Natural killer cell (primary cell): ENCODE data around the gene STAG3. TPM values are rescaled to one million over a fixed set of nuclear protein-coding genes. Genes with fewer than 3 reads are reported as not detected.

Experiments used
- ATAC-seq, 3 donors: fragments of 150-1000 bp in 2 of 3; fragments of 200-7000 bp in 1 of 3; cut with Tn5 transposase; 1 replicate in 1 of 3; 2 replicates in 2 of 3; pipeline ENCODE4 v1.10.0; 2021; ENCODE audit warnings: mild to moderate bottlenecking in 2 of 3, moderate library complexity in 2 of 3
- DNase-seq, 2 donors: peaks; one replicate each; pipeline versions ENCODE4 v3.0.0 to v3.0.0-alpha.2; 2013 to 2021; ENCODE audit warnings: mixed read lengths in 1 of 2
- H3K27ac ChIP-seq: one replicate; pipeline ENCODE4 v1.5.1; 2013; ENCODE audit warnings: mild to moderate bottlenecking, low read length
- H3K27me3 ChIP-seq: one replicate; pipeline ENCODE4 v1.6.1; 2013; ENCODE audit warnings: low read length; ENCODE audit not compliant: control insufficient read depth, insufficient read depth
- H3K36me3 ChIP-seq: one replicate; pipeline ENCODE4 v1.6.1; 2013; ENCODE audit warnings: low read length; ENCODE audit not compliant: control insufficient read depth, insufficient read depth
- H3K4me1 ChIP-seq: one replicate; pipeline ENCODE4 v1.6.1; 2013; ENCODE audit warnings: low read length; ENCODE audit not compliant: control insufficient read depth, insufficient read depth
- H3K4me3 ChIP-seq: one replicate; pipeline ENCODE4 v1.5.1; 2013; ENCODE audit warnings: low read length
- H3K9me3 ChIP-seq: one replicate; pipeline ENCODE4 v1.6.1; 2013; ENCODE audit warnings: low read length; ENCODE audit not compliant: control insufficient read depth, insufficient read depth
- H3K27ac Mint-ChIP-seq, 2 donors: one replicate each; pipeline ENCODE4 v1.8.0; 2022; ENCODE audit warnings: mild to moderate bottlenecking in 2 of 2, mixed read lengths in 2 of 2, moderate library complexity in 1 of 2
- H3K27me3 Mint-ChIP-seq, 2 donors: one replicate each; pipeline ENCODE4 v1.8.0; 2022; ENCODE audit warnings: low read depth in 2 of 2, mixed read lengths in 2 of 2
- H3K36me3 Mint-ChIP-seq: one replicate; pipeline ENCODE4 v1.8.0; 2022; ENCODE audit warnings: mixed read lengths
- H3K4me1 Mint-ChIP-seq, 2 donors: one replicate each; pipeline ENCODE4 v1.8.0; 2022; ENCODE audit warnings: mixed read lengths in 2 of 2
- H3K4me3 Mint-ChIP-seq: one replicate; pipeline ENCODE4 v1.8.0; 2022; ENCODE audit warnings: mild to moderate bottlenecking, moderate library complexity, mixed read lengths
- H3K9me3 Mint-ChIP-seq, 2 donors: one replicate each; pipeline ENCODE4 v1.8.0; 2022; ENCODE audit warnings: mixed read lengths in 2 of 2
- CTCF ChIP-seq: fragments of 200-600 bp; IDR thresholded peaks from one replicate; pipeline ENCODE4 v1.8.0; 2022; ENCODE audit warnings: antibody characterized with exemption
- WGBS: methylation state at CpG from one replicate; pipeline ENCODE4 v1.1.7; 2013; ENCODE audit warnings: missing lambda C conversion rate; ENCODE audit not compliant: insufficient coverage; 5-methylcytosine and 5-hydroxymethylcytosine counted together
- intact Hi-C: fragments of 100-400 bp; cut with micrococcal nuclease; formaldehyde crosslinking; loops from one replicate; pipeline ENCODE4 v1.14.2; 2022
- total RNA-seq, 4 donors: library from RNA; stranded (reverse); fragments of 120-200 nt in 1 of 4; gene quantifications; one replicate each; pipeline versions ENCODE4 v1.2.3 to v1.2.4, GENCODE V29; 2013 to 2022

STAG3 gene
- total RNA-seq, 3 donors from 2014 or later (not counting 1 experiment from before 2014, with no cell fraction given) = 5.0 to 5.6 (median 5.5) TPM

- H3K27ac ChIP-seq = no peak overlapping the region
- H3K4me3 Mint-ChIP-seq = no peak overlapping the region
- no peak overlapping the region for H3K4me3 ChIP-seq
- H3K4me1 ChIP-seq = no peaks in the 10 kb centered on the region
- ATAC-seq = no peak
- no peaks in the 10 kb centered on the region for H3K36me3 ChIP-seq
- H3K27me3 ChIP-seq = no peaks in the 10 kb centered on the region
- H3K4me1 Mint-ChIP-seq = no peaks in the 10 kb centered on the region
- peaks cover 0 to 6% of the 10 kb centered on the region in 2 donors for H3K27me3 Mint-ChIP-seq
- no peaks in the 10 kb centered on the region for H3K36me3 Mint-ChIP-seq
- intact Hi-C loops = no loop called here
- no peak for DNase-seq
- H3K27ac Mint-ChIP-seq = no peak overlapping the region
- H3K9me3 ChIP-seq = no peaks in the 10 kb centered on the region
- 94% methylated on average over 9 of the region's 10 CpGs for WGBS
- TF ChIP-seq CTCF = no peak
- no peaks in the 10 kb centered on the region for H3K9me3 Mint-ChIP-seq
These were observed 20.5 kb downstream of the STAG3 start for GRCh38 chr7:100198266-100198665.

GRCh38 chr7:100200693-100201092 lies 23.0 kb downstream of the STAG3 start:
- intact Hi-C loops = no loop called here
- H3K4me1 ChIP-seq = no peaks in the 10 kb centered on the region
- no peak overlapping the region for H3K27ac ChIP-seq
- Mint-ChIP-seq H3K36me3 (no peaks in the 10 kb centered on the region), H3K27me3 (peaks cover 0 to 6% of the 10 kb centered on the region in 2 donors), H3K9me3 (no peaks in the 10 kb centered on the region), H3K4me1 (no peaks in the 10 kb centered on the region), H3K4me3 (no peak overlapping the region), H3K27ac (no peak overlapping the region)
- WGBS = 95% methylated on average over 10 of the region's 11 CpGs
- no peaks in the 10 kb centered on the region for H3K27me3 ChIP-seq
- H3K9me3 ChIP-seq = no peaks in the 10 kb centered on the region
- DNase-seq = no peak
- no peaks in the 10 kb centered on the region for H3K36me3 ChIP-seq
- no peak for ATAC-seq
- no peak overlapping the region for H3K4me3 ChIP-seq
- no peak for TF ChIP-seq CTCF

GRCh38 chr7:100204454-100204853 lies 26.7 kb downstream of the STAG3 start:
- peaks cover 14% of the 10 kb centered on the region for H3K4me1 ChIP-seq
- Mint-ChIP-seq H3K27ac (no peak overlapping the region), H3K4me1 (peaks cover 16 to 21% of the 10 kb centered on the region in 2 donors), H3K9me3 (no peaks in the 10 kb centered on the region), H3K4me3 (no peak overlapping the region), H3K27me3 (no peaks in the 10 kb centered on the region), H3K36me3 (no peaks in the 10 kb centered on the region)
- no peak for TF ChIP-seq CTCF
- H3K27me3 ChIP-seq = no peaks in the 10 kb centered on the region
- intact Hi-C loops = no loop called here
- WGBS = 93% methylated on average over 9 of the region's 9 CpGs
- DNase-seq (no peak), ATAC-seq (no peak)
- H3K4me3 ChIP-seq = no peak overlapping the region
- no peaks in the 10 kb centered on the region for H3K9me3 ChIP-seq
- H3K27ac ChIP-seq = no peak overlapping the region
- no peaks in the 10 kb centered on the region for H3K36me3 ChIP-seq

GRCh38 chr7:100208911-100209408 lies 31.2 kb downstream of the STAG3 start:
- peak overlapping the region; percentile 72 to 85 for H3K27ac Mint-ChIP-seq
- ATAC-seq = peak; percentile 39 to 69 (median 56)
- 30% methylated on average over 6 of the region's 6 CpGs for WGBS

More at GRCh38 chr7:100208911-100209408, 31.2 kb downstream of the STAG3 start:
- H3K9me3 ChIP-seq = no peaks in the 10 kb centered on the region
- intact Hi-C loops = no loop called here
- H3K4me1 ChIP-seq = peaks cover 30% of the 10 kb centered on the region
- TF ChIP-seq CTCF = no peak
- H3K36me3 ChIP-seq = no peaks in the 10 kb centered on the region
- peaks cover 35 to 44% of the 10 kb centered on the region in 2 donors for H3K4me1 Mint-ChIP-seq
- no peak overlapping the region for H3K27ac ChIP-seq
- no peak overlapping the region for H3K4me3 ChIP-seq
- peak in 1 of 2 donors; percentile 53 for DNase-seq
- no peaks in the 10 kb centered on the region for H3K27me3 Mint-ChIP-seq
- no peaks in the 10 kb centered on the region for H3K9me3 Mint-ChIP-seq
- no peaks in the 10 kb centered on the region for H3K27me3 ChIP-seq
- peak overlapping the region; percentile 79 for H3K4me3 Mint-ChIP-seq
- H3K36me3 Mint-ChIP-seq = no peaks in the 10 kb centered on the region
